GM21619 (cell line): Measurements from ENCODE around the gene PRR35.
"Not testable (repeated sequence)": the region's sequence is repeated elsewhere in the genome, so short reads cannot be mapped to it uniquely, and the experiment has no call there.

Source experiments
- ATAC-seq: cut with Tn5 transposase; IDR thresholded peaks from one replicate; pipeline ENCODE4 v1.9.1; 2021; ENCODE audit not compliant: unreplicated experiment

PRR35 gene

GRCh38 chr16:592518-593306 is 32.5 kb downstream of the PRR35 start:
- ATAC-seq: no peak

GRCh38 chr16:593406-593805 is 33.2 kb downstream of the PRR35 start:
- ATAC-seq: no peak

- no peak for ATAC-seq
Measured at GRCh38 chr16:593807-594206, 33.6 kb downstream of the PRR35 start.

- ATAC-seq: no peak
Measured at GRCh38 chr16:595094-595528, 34.9 kb downstream of the PRR35 start.

GRCh38 chr16:595942-596735 is 35.9 kb downstream of the PRR35 start:
- ATAC-seq: no peak

- no peak for ATAC-seq
Measured at GRCh38 chr16:596736-597060, 36.5 kb downstream of the PRR35 start.

GRCh38 chr16:597655-598054 is 37.5 kb downstream of the PRR35 start:
- not testable (repeated sequence) for ATAC-seq

- no peak for ATAC-seq
Measured at GRCh38 chr16:598823-599739, 38.9 kb downstream of the PRR35 start.

- ATAC-seq: no peak
Measured at GRCh38 chr16:600781-601180, 40.6 kb downstream of the PRR35 start.

- ATAC-seq: no peak
Measured at GRCh38 chr16:603933-604332, 43.7 kb downstream of the PRR35 start.

GRCh38 chr16:606656-607307 is 46.6 kb downstream of the PRR35 start:
- no peak for ATAC-seq

- no peak for ATAC-seq
Measured at GRCh38 chr16:608019-608418, 47.8 kb downstream of the PRR35 start.

- no peak for ATAC-seq
Measured at GRCh38 chr16:609316-609715, 49.1 kb downstream of the PRR35 start.

- no peak for ATAC-seq
Measured at GRCh38 chr16:609984-610383, 49.8 kb downstream of the PRR35 start.

- ATAC-seq: no peak
Measured at GRCh38 chr16:610513-611381, 50.6 kb downstream of the PRR35 start.

GRCh38 chr16:615122-615521 is 54.9 kb downstream of the PRR35 start:
- ATAC-seq: no peak
